HL-60 (cell line): Measurements from ENCODE around the gene MET.

Experiments
- DNase-seq, 2 experiments: peaks; one replicate each; pipeline ENCODE4 v3.0.0-alpha.2; 2010 to 2020; ENCODE audit warnings: low read depth in 1 of 2, low spot score in 1 of 2
- H3K27ac ChIP-seq: fragments of 250-450 bp; sonication (Bioruptor Pico); replicated peaks from 2 replicates; pipeline ENCODE4 v1.5.1; 2020; ENCODE audit warnings: mild to moderate bottlenecking, moderate library complexity
- H3K27me3 ChIP-seq: fragments of 250-450 bp; sonication (Bioruptor Pico); 2 replicates; pipeline ENCODE4 v1.5.1; 2021; ENCODE audit warnings: mild to moderate bottlenecking, moderate library complexity; ENCODE audit not compliant: insufficient read depth, poor library complexity, severe bottlenecking
- H3K4me3 ChIP-seq: replicated peaks from 2 replicates; pipeline ENCODE4 v1.5.1; 2011; ENCODE audit warnings: mild to moderate bottlenecking, control low read depth, low read length; ENCODE audit not compliant: insufficient read depth
- GABPA ChIP-seq: IDR thresholded peaks from 2 replicates; pipeline ENCODE4 v1.6.1; 2012; ENCODE audit warnings: low read depth
- POLR2AphosphoS5 ChIP-seq: IDR thresholded peaks from 2 replicates; pipeline ENCODE4 v1.6.1; 2012; ENCODE audit warnings: low read depth
- SPI1 ChIP-seq: IDR thresholded peaks from 2 replicates; pipeline ENCODE4 v1.6.1; 2012; ENCODE audit warnings: low read depth, mild to moderate bottlenecking, borderline replicate concordance
- TF ChIP-seq, protein P1 (sequence below): IDR thresholded peaks from one replicate; pipeline ENCODE4 v1.5.1; 2011; ENCODE audit warnings: low read length, control low read depth, inconsistent platforms; ENCODE audit not compliant: insufficient read depth
- TF ChIP-seq, protein P2 (sequence below): IDR thresholded peaks from 2 replicates; pipeline ENCODE4 v1.6.1; 2012; ENCODE audit warnings: low read depth; ENCODE audit not compliant: insufficient replicate concordance

MET gene

DNA sequence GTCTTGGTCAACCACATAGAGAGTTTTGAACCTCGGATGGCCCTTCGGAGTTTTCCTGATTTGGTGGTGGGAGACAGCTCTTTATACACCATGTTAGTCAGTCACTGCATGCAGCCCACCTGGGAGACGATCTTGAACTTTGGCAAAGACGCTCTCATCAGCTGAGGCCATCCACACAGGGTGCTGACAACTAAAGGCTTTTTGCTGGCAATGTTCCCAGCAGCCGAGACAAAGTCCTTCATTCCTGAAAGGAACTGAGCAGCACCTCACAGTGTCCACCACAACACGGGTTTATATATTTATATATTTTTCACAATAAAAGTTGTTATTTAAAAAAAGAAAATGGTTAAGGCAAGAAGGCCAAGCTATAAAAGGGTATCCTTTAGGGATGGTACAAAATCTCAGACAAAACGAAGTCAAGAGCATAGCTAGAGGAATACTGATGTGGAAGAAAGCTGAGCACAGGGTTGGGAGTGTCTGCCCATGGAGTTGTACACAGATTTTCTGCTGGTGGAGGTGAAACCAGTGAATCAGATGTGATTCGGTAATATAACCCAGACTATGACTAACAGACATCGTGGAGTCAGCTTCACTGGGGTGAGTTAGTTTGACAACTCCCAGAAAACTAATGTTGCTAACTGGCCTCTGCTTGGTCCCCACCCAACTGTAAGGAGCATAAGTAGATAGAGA, 163.0 kb downstream of the MET start:
- TF ChIP-seq, protein P1, sequence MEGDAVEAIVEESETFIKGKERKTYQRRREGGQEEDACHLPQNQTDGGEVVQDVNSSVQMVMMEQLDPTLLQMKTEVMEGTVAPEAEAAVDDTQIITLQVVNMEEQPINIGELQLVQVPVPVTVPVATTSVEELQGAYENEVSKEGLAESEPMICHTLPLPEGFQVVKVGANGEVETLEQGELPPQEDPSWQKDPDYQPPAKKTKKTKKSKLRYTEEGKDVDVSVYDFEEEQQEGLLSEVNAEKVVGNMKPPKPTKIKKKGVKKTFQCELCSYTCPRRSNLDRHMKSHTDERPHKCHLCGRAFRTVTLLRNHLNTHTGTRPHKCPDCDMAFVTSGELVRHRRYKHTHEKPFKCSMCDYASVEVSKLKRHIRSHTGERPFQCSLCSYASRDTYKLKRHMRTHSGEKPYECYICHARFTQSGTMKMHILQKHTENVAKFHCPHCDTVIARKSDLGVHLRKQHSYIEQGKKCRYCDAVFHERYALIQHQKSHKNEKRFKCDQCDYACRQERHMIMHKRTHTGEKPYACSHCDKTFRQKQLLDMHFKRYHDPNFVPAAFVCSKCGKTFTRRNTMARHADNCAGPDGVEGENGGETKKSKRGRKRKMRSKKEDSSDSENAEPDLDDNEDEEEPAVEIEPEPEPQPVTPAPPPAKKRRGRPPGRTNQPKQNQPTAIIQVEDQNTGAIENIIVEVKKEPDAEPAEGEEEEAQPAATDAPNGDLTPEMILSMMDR: no peak
- TF ChIP-seq SPI1 (no peak), POLR2AphosphoS5 (no peak), GABPA (no peak)
- TF ChIP-seq, protein P2, sequence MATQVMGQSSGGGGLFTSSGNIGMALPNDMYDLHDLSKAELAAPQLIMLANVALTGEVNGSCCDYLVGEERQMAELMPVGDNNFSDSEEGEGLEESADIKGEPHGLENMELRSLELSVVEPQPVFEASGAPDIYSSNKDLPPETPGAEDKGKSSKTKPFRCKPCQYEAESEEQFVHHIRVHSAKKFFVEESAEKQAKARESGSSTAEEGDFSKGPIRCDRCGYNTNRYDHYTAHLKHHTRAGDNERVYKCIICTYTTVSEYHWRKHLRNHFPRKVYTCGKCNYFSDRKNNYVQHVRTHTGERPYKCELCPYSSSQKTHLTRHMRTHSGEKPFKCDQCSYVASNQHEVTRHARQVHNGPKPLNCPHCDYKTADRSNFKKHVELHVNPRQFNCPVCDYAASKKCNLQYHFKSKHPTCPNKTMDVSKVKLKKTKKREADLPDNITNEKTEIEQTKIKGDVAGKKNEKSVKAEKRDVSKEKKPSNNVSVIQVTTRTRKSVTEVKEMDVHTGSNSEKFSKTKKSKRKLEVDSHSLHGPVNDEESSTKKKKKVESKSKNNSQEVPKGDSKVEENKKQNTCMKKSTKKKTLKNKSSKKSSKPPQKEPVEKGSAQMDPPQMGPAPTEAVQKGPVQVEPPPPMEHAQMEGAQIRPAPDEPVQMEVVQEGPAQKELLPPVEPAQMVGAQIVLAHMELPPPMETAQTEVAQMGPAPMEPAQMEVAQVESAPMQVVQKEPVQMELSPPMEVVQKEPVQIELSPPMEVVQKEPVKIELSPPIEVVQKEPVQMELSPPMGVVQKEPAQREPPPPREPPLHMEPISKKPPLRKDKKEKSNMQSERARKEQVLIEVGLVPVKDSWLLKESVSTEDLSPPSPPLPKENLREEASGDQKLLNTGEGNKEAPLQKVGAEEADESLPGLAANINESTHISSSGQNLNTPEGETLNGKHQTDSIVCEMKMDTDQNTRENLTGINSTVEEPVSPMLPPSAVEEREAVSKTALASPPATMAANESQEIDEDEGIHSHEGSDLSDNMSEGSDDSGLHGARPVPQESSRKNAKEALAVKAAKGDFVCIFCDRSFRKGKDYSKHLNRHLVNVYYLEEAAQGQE: no peak
- Histone ChIP-seq H3K27me3 (no peaks in the 10 kb centered on the region), H3K4me3 (no peak overlapping the region), H3K27ac (no peak overlapping the region)
- DNase-seq: no peak

DNA sequence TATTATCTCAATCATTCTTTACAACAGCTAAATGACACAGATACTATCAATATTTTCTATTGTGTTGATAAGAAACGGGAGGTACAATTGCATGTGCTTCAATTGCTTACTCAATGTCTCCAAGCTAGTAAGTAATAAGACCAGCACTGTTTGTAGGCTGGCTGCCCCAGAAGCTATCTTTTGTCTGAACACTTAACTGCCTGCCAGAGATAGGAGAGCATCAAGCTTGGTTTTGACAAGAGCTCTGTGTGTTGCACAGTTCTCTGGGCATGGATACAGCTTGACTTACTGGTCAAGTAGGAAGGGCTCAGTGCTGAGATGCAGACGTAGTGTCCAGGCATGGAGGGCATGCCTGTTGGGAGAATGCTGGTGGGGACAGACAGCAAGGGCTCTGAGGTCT, 164.1 kb downstream of the MET start:
- TF ChIP-seq POLR2AphosphoS5 (no peak), SPI1 (no peak), GABPA (no peak)
- TF ChIP-seq, protein P2: no peak
- TF ChIP-seq, protein P1: no peak
- Histone ChIP-seq H3K4me3 (no peak overlapping the region), H3K27me3 (no peaks in the 10 kb centered on the region), H3K27ac (no peak overlapping the region)
- DNase-seq: no peak

DNA sequence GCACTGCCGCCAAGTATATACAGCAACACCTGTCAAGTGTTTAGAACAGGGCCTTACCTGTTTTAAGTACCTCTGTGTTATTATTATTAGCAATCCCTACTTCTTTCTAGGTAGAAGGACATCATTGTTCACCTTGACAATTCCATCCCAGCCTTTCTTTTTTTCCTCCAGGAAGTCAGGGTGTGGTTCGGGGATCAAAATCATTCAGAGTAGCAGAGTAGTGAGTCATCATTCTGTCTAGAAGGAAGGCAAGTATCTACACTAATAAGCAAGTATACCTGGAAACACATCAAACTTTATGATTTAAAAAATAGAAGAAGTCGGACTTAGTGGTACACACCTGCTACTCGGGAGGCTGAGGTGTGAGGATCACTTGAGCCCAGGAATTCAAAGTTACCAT, 164.9 kb downstream of the MET start:
- Histone ChIP-seq H3K4me3 (no peak overlapping the region), H3K27me3 (no peaks in the 10 kb centered on the region), H3K27ac (no peak overlapping the region)
- no peak for DNase-seq
- TF ChIP-seq, protein P1: no peak
- no peak for TF ChIP-seq GABPA

DNA sequence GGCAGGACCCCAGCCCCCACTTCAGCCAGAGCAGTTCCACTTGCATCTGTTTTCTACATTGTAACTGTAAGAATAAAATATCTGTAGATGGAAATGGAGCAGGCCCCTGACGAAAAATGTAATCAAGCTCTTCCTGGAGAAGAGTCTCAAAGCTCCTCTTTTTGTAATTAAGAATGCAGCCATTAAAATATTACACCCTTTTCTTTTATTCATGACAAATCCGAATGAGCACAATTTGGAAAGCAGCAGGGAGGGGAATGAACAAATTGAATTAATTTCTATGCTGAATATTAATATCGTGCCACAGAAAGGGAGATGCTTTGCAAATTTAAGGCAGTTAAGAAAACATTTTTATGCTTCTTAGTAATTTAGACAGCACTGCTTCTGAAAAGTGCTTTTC, 165.6 kb downstream of the MET start:
- TF ChIP-seq, protein P2: no peak
- TF ChIP-seq GABPA (no peak), SPI1 (no peak), POLR2AphosphoS5 (no peak)
- TF ChIP-seq, protein P1: no peak
- Histone ChIP-seq H3K4me3 (no peak overlapping the region), H3K27me3 (no peaks in the 10 kb centered on the region), H3K27ac (no peak overlapping the region)
- DNase-seq: no peak
